HEK293T (cell line): Measurements from ENCODE around the gene NSMCE1.
"Not testable (repeated sequence)": the region's sequence is repeated elsewhere in the genome, so short reads cannot be mapped to it uniquely, and the experiment has no call there.

Source experiments
- ARNT ChIP-seq: fragments of 450-650 bp; IDR thresholded peaks from 2 replicates; pipeline ENCODE4 v1.6.1; 2017; ENCODE audit warnings: mild to moderate bottlenecking
- BHLHE40 ChIP-seq: fragments of 450-650 bp; IDR thresholded peaks from 2 replicates; pipeline ENCODE4 v1.6.1; 2016; ENCODE audit warnings: mild to moderate bottlenecking, moderate library complexity, borderline replicate concordance
- CTBP1 ChIP-seq: fragments of 450-650 bp; IDR thresholded peaks from 2 replicates; pipeline ENCODE4 v1.6.1; 2016; ENCODE audit warnings: borderline replicate concordance
- FOXA1 ChIP-seq: fragments of 450-650 bp; IDR thresholded peaks from 2 replicates; pipeline ENCODE4 v1.6.1; 2016; ENCODE audit warnings: mild to moderate bottlenecking
- FOXK2 ChIP-seq: fragments of 450-650 bp; IDR thresholded peaks from 2 replicates; pipeline ENCODE4 v1.6.1; 2016; ENCODE audit warnings: mild to moderate bottlenecking
- FOXM1 ChIP-seq: fragments of 450-650 bp; IDR thresholded peaks from 2 replicates; pipeline ENCODE4 v1.6.1; 2017; ENCODE audit warnings: mild to moderate bottlenecking, borderline replicate concordance
- HDGF ChIP-seq: fragments of 450-650 bp; IDR thresholded peaks from 2 replicates; pipeline ENCODE4 v1.6.1; 2017; ENCODE audit warnings: antibody characterized with exemption, borderline replicate concordance
- L3MBTL2 ChIP-seq: fragments of 450-650 bp; conservative IDR thresholded peaks from 2 replicates; pipeline ENCODE4 v1.6.1; 2016; ENCODE audit warnings: mild to moderate bottlenecking
- LEF1 ChIP-seq: fragments of 450-650 bp; IDR thresholded peaks from 2 replicates; pipeline ENCODE4 v1.6.1; 2017; ENCODE audit warnings: mild to moderate bottlenecking, borderline replicate concordance
- PKNOX1 ChIP-seq: fragments of 450-650 bp; IDR thresholded peaks from 2 replicates; pipeline ENCODE4 v1.6.1; 2016
- SP1 ChIP-seq: fragments of 450-650 bp; IDR thresholded peaks from 2 replicates; pipeline ENCODE4 v1.6.1; 2017
- SUZ12 ChIP-seq: fragments of 450-650 bp; IDR thresholded peaks from 2 replicates; pipeline ENCODE4 v1.6.1; 2016; ENCODE audit warnings: mild to moderate bottlenecking
- ZNF384 ChIP-seq: fragments of 450-650 bp; IDR thresholded peaks from 2 replicates; pipeline ENCODE4 v1.6.1; 2016

GRCh38 chr16:27288313-27288712 lies 19.7 kb upstream of the NSMCE1 start:
- not testable (repeated sequence) for TF ChIP-seq FOXA1, HDGF, ZNF384, SP1, SUZ12, LEF1, L3MBTL2, FOXK2, BHLHE40, ARNT, PKNOX1, FOXM1, CTBP1
